ENCODE data around the gene MLLT10.

MLLT10 gene

DNA sequence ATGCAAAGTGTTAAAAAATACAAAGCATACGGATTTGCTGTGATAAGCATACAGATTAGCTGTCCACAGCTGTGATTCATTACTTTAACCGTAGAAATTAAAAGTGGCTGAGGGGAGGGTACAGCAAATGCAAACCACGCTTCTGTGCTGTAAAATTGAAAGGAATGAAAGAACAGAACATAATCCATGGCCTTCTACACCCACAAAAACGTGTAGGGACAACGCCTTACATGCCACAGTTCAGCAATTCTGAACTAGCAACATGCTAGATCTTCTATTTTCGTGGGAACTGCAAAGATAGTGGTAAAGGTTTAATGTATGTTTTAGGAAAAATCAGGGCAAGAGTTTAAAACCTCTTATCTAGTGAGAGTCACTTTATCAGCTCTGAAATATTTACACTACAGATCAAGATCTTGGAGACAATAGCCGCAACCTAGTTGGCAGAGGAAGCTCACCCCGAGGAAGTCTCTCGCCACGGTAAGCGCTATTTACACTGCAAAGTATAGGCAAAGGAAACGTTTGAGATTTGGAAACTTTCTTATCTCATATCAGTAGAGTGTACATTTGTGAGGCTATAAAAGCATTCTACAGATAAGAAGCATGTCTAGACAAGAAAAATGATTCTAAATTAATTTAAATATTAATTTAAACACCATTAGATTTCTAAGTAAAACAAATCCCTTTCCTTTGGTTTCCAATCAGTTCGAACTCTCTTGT is 193.6 kb downstream of the MLLT10 start:
- Histone ChIP-seq H3K27ac (ENCODE audit: low read depth, low read length, poor library complexity, severe bottlenecking) (no peak overlapping the region), H3K4me3 (ENCODE audit: low read depth, low read length, poor library complexity, severe bottlenecking) (no peak overlapping the region), H3K9ac (ENCODE audit: low read length) (no peak overlapping the region), H3K4me2 (ENCODE audit: low read length) (no peak overlapping the region), H3K9me2 (ENCODE audit: low read depth, low read length) (no peaks in the 10 kb centered on the region), H3F3A (ENCODE audit: insufficient read depth, low read length) (0 out of 2 replicates have a peak, but pooled peaks cover 9% of the 10 kb centered on the region), H3K4me1 (ENCODE audit: insufficient read depth, low read length, severe bottlenecking) (peaks cover 13% of the 10 kb centered on the region), H3K79me2 (ENCODE audit: insufficient read depth, low read length) (no peaks in the 10 kb centered on the region), H3K9me3 (ENCODE audit: low read length) (no peaks in the 10 kb centered on the region), H3K36me3 (ENCODE audit: insufficient read depth, low read length) (peaks cover 23% of the 10 kb centered on the region; the same call in 1 of the 2 replicates), H4K20me1 (ENCODE audit: insufficient read depth, low read length) (0 out of 2 replicates have a peak, but pooled peaks cover 5% of the 10 kb centered on the region), H3K27me3 (ENCODE audit: insufficient read depth, low read length) (no peaks in the 10 kb centered on the region), H2AFZ (ENCODE audit: low read length) (no peak overlapping the region)
- no peak for TF ChIP-seq EZH2 (IDR thresholded peaks at IDR 0.05; ENCODE audit: borderline replicate concordance, low read length)
- TF ChIP-seq, protein P1, sequence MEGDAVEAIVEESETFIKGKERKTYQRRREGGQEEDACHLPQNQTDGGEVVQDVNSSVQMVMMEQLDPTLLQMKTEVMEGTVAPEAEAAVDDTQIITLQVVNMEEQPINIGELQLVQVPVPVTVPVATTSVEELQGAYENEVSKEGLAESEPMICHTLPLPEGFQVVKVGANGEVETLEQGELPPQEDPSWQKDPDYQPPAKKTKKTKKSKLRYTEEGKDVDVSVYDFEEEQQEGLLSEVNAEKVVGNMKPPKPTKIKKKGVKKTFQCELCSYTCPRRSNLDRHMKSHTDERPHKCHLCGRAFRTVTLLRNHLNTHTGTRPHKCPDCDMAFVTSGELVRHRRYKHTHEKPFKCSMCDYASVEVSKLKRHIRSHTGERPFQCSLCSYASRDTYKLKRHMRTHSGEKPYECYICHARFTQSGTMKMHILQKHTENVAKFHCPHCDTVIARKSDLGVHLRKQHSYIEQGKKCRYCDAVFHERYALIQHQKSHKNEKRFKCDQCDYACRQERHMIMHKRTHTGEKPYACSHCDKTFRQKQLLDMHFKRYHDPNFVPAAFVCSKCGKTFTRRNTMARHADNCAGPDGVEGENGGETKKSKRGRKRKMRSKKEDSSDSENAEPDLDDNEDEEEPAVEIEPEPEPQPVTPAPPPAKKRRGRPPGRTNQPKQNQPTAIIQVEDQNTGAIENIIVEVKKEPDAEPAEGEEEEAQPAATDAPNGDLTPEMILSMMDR (IDR thresholded peaks at IDR 0.05; ENCODE audit: low read length): no peak

DNA sequence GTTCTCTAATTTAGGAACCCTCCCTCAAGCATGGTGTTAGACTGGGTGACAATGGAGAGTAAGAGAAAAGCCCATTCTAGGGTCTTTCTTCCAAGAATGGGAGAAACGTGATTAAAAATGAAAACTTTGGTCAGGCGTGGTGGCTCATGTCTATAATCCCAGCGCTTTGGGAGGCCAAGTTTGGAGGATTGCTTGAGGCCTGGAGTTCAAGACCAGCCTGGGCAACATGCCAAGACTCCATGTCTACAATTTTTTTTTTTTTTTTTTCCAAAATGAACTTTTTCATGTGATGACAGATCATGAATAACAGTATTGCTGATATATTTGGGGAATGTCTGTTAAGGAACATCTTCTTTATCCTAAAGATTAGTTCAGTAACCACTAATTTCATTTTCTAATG is 194.6 kb downstream of the MLLT10 start:
- H4K20me1 ChIP-seq (ENCODE audit: insufficient read depth, low read length): 0 out of 2 replicates have a peak, but pooled peaks cover 5% of the 10 kb centered on the region
- H2AFZ ChIP-seq (ENCODE audit: low read length): no peak overlapping the region
- H3K9me2 ChIP-seq (ENCODE audit: low read depth, low read length): no peaks in the 10 kb centered on the region
- H3K9ac ChIP-seq (ENCODE audit: low read length): no peak overlapping the region
- no peaks in the 10 kb centered on the region for H3K79me2 ChIP-seq (ENCODE audit: insufficient read depth, low read length)
- H3K27ac ChIP-seq (ENCODE audit: low read depth, low read length, poor library complexity, severe bottlenecking): no peak overlapping the region
- 0 out of 2 replicates have a peak, but pooled peaks cover 9% of the 10 kb centered on the region for H3F3A ChIP-seq (ENCODE audit: insufficient read depth, low read length)
- peaks cover 13% of the 10 kb centered on the region for H3K4me1 ChIP-seq (ENCODE audit: insufficient read depth, low read length, severe bottlenecking)
- TF ChIP-seq, protein P1 (IDR thresholded peaks at IDR 0.05; ENCODE audit: low read length): no peak
- TF ChIP-seq EZH2 (IDR thresholded peaks at IDR 0.05; ENCODE audit: borderline replicate concordance, low read length): no peak
- no peaks in the 10 kb centered on the region for H3K27me3 ChIP-seq (ENCODE audit: insufficient read depth, low read length)
- no peaks in the 10 kb centered on the region for H3K9me3 ChIP-seq (ENCODE audit: low read length)
- H3K4me2 ChIP-seq (ENCODE audit: low read length): no peak overlapping the region
- H3K36me3 ChIP-seq (ENCODE audit: insufficient read depth, low read length): peaks cover 30% of the 10 kb centered on the region
- H3K4me3 ChIP-seq (ENCODE audit: low read depth, low read length, poor library complexity, severe bottlenecking): no peak overlapping the region

DNA sequence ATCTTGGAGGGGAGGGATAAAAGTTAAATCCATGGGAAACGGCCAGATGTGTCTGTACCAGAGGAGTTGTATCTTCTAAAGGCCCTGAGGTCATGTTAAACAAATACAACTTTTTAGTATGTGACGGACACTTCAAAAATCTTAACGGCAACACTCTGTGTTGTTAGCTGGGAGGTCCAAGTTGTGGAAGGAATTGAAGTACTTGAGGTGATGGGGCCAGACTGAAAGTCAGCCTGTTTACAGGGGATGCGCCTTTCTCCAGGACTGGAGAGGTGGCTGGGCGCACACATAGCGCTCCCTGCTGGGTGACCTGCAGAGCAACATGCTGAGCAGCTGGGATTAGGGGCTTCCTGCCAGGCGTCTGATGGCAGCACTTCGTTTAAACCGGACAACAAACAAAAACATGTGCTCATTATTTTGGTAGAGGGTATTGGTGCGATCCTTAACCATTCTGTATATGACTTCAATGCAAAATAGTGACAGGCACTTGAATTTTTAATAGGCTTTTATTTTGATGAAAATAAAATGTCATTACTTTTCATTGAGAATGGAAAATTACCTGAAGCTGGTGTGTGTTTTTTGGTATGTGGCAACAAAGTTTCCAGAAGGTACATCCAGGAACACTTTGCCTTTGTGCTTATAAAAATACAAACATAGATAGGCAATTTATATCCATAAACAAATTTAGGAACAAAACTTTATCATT is 198.2 kb downstream of the MLLT10 start:
- H4K20me1 ChIP-seq (ENCODE audit: insufficient read depth, low read length): no peaks in the 10 kb centered on the region
- H3K9me2 ChIP-seq (ENCODE audit: low read depth, low read length): no peaks in the 10 kb centered on the region
- no peaks in the 10 kb centered on the region for H3F3A ChIP-seq (ENCODE audit: insufficient read depth, low read length)
- H3K79me2 ChIP-seq (ENCODE audit: insufficient read depth, low read length): no peaks in the 10 kb centered on the region
- H3K4me1 ChIP-seq (ENCODE audit: insufficient read depth, low read length, severe bottlenecking): no peaks in the 10 kb centered on the region
- peaks cover 39% of the 10 kb centered on the region for H3K36me3 ChIP-seq (ENCODE audit: insufficient read depth, low read length)
- no peaks in the 10 kb centered on the region for H3K9me3 ChIP-seq (ENCODE audit: low read length)
- no peak overlapping the region for H2AFZ ChIP-seq (ENCODE audit: low read length)
- H3K4me2 ChIP-seq (ENCODE audit: low read length): no peak overlapping the region
- no peak overlapping the region for H3K4me3 ChIP-seq (ENCODE audit: low read depth, low read length, poor library complexity, severe bottlenecking)
- H3K27ac ChIP-seq (ENCODE audit: low read depth, low read length, poor library complexity, severe bottlenecking): no peak overlapping the region
- no peaks in the 10 kb centered on the region for H3K27me3 ChIP-seq (ENCODE audit: insufficient read depth, low read length)
- TF ChIP-seq EZH2 (IDR thresholded peaks at IDR 0.05; ENCODE audit: borderline replicate concordance, low read length): no peak
- TF ChIP-seq, protein P1 (IDR thresholded peaks at IDR 0.05; ENCODE audit: low read length): peak; percentile 96
- no peak overlapping the region for H3K9ac ChIP-seq (ENCODE audit: low read length)
